ENCODE measurements around the gene TRPV6. TPM values are rescaled to one million over a fixed set of nuclear protein-coding genes. Genes with fewer than 3 reads are reported as not detected.

Gene TRPV6
- total RNA-seq (2021; ENCODE audit: unreplicated experiment) (1.7 TPM), Bru-seq, nascent RNA (percentile 51 among the genes with signal in this experiment), BruChase-seq, experiment 1, labeled RNA remaining after a 6-hour chase (percentile 54 among the genes with signal in this experiment), BruChase-seq, experiment 2, labeled RNA remaining after a 2-hour chase (percentile 57 among the genes with signal in this experiment)
- polyA plus RNA-seq (2012) = 3.8 and 4.2 TPM in 2 replicates
- long read RNA-seq, partial matches to known transcripts = 2 of 5 reads
- long read RNA-seq, other reads (novel, unspliced or antisense) = 2 of 5 reads

- ChIA-PET POLR2A (no interaction called here), CTCF (interaction anchor here (1.0 to 1.4 kb wide), 4 partner anchors 12 to 407 kb away, joined by 3 to 5 read pairs (median 3); no protein-coding TSS in a partner anchor), RAD21 (ENCODE audit: low non-redundant PET in 1 of 2, low total read pairs in 2 of 2, uncharacterized antibody in 2 of 2, unreplicated experiment in 2 of 2) (interaction anchor here in 1 of 2 experiments (0.7 kb wide), 1 partner anchor 117 kb away, joined by 4 read pairs; no protein-coding TSS in a partner anchor)
- Histone ChIP-seq H3K36me3 (ENCODE audit: control insufficient read depth in 1 of 2, insufficient read depth in 2 of 2, low read length in 2 of 2) (no peaks in the 10 kb centered on the region), H4K20me1 (ENCODE audit: insufficient read depth) (no peaks in the 10 kb centered on the region), H3K4me2 (ENCODE audit: low read length) (peak within 1 kb of the TSS; percentile 47), H3K79me2 (ENCODE audit: insufficient read depth, low read length) (no peaks in the 10 kb centered on the region), H2AFZ (ENCODE audit: low read depth, low read length, poor library complexity, severe bottlenecking) (peak within 1 kb of the TSS; percentile 82), H3K27me3 (ENCODE audit: insufficient read depth, low read length) (no peaks in the 10 kb centered on the region), H3K9ac (ENCODE audit: low read length) (no peak within 1 kb of the TSS), H3K27ac (ENCODE audit: low read depth, low read length) (no peak within 1 kb of the TSS), H3K9me3 (ENCODE audit: control insufficient read depth in 1 of 2, insufficient read depth in 1 of 2, low read depth in 1 of 2, low read length in 2 of 2) (no peaks in the 10 kb centered on the region), H3K4me3 (replicated peaks in 1 of 2; ENCODE audit: low read depth in 1 of 2, low read length in 2 of 2) (no peak within 1 kb of the TSS; a peak in 1 of 4 replicates), H3K9me2 (ENCODE audit: insufficient read depth) (no peaks in the 10 kb centered on the region), H3K4me1 (ENCODE audit: control insufficient read depth in 1 of 2, insufficient read depth in 2 of 2, low read length in 2 of 2) (peaks cover 4 to 10% of the 10 kb centered on the region in 2 experiments; a peak in 3 of 4 replicates)
- DNase-seq (ENCODE audit: low read depth, low spot score) (peak; percentile 22), ATAC-seq (peak; percentile 93)
- TF ChIP-seq ELF1 (IDR thresholded peaks at IDR 0.05; ENCODE audit: borderline replicate concordance, low read depth) = no peak
- TF ChIP-seq RAD21 (IDR thresholded peaks at IDR 0.05; ENCODE audit: low read depth) = no peak
- TF ChIP-seq ZBTB33 (IDR thresholded peaks at IDR 0.05; ENCODE audit: extremely low read depth, insufficient replicate concordance, low read length) = no peak
- no peak; the same call in 1 of the 2 replicates for TF ChIP-seq MAX (IDR thresholded peaks at IDR 0.05)
- TF ChIP-seq EGR1 (IDR thresholded peaks at IDR 0.05; ENCODE audit: low read depth) = no peak
- peak; percentile 12; the same call in 1 of the 2 replicates for TF ChIP-seq SP1 (IDR thresholded peaks at IDR 0.05; ENCODE audit: low read depth)
- TF ChIP-seq POLR2AphosphoS5 (IDR thresholded peaks at IDR 0.05; ENCODE audit: low read depth, low read length) = peak; percentile 45; the same call in 1 of the 2 replicates
- intact Hi-C loops (cut with micrococcal nuclease) = no loop called here
- no TSS peak for BruUV-seq (replicated peaks)
Measured at GRCh38 chr7:142885311-142886230, at the start of gene TRPV6. Gene TRPV6, minus strand, starts transcription at chr7:142885745.
